ENCODE data around the gene GFOD1.

GFOD1 gene

GRCh38 chr6:13360671-13361540 lies 126.5 kb downstream of the GFOD1 start:
- no peak overlapping the region for H3K4me3 ChIP-seq (ENCODE audit: low read depth, low read length)

- no peak overlapping the region for H3K4me3 ChIP-seq (ENCODE audit: low read depth, low read length)
Measured at GRCh38 chr6:13359287-13359686, 128.1 kb downstream of the GFOD1 start.

DNA sequence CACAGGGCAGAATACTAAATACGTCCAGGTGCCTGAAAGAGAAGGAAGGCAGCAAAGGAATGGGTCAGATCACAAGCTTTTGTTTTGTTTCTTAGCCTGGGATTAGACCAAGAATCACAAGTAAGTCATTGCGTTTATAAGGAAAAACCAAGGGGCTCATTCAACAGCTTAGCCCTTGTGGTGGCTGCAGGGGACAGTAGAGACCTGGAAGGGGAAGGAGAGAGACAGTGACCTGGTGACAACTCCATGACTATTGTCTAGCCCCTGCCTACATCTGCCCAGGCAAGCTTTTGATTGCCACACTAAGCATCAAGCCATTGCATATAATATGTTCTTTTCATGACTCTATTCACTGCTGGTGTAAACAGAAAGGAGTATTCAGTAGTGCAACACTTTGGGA lies 128.9 kb downstream of the GFOD1 start:
- H3K4me3 ChIP-seq (ENCODE audit: low read depth, low read length) = no peak overlapping the region

GRCh38 chr6:13357551-13358075 lies 129.8 kb downstream of the GFOD1 start:
- H3K4me3 ChIP-seq (ENCODE audit: low read depth, low read length) = no peak overlapping the region

GRCh38 chr6:13355999-13356785 lies 131.2 kb downstream of the GFOD1 start:
- H3K4me3 ChIP-seq (ENCODE audit: low read depth, low read length) = no peak overlapping the region

GRCh38 chr6:13355043-13355945 lies 132.1 kb downstream of the GFOD1 start:
- no peak overlapping the region for H3K4me3 ChIP-seq (ENCODE audit: low read depth, low read length)

GRCh38 chr6:13354331-13355042 lies 132.9 kb downstream of the GFOD1 start:
- no peak overlapping the region for H3K4me3 ChIP-seq (ENCODE audit: low read depth, low read length)

DNA sequence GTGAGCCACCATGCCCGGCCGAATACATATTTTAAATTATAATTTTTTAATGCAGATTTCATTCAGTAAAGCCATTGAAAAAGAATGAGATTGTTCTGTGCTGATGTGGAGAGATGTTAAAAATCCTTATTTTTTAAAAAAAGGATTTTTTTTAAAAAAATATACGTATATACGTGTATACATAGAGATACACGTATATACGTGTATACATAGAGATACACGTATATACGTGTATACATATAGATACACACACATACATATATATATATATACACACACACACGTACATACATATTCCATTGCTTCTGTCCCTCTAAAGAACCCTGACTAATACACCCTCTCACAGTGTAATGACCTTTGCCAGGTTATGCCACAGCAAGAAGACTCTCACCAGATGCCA lies 135.2 kb downstream of the GFOD1 start:
- no peak overlapping the region for H3K4me3 ChIP-seq (ENCODE audit: low read depth, low read length)

GRCh38 chr6:13351271-13351670 lies 136.1 kb downstream of the GFOD1 start:
- no peak overlapping the region for H3K4me3 ChIP-seq (ENCODE audit: low read depth, low read length)

- H3K4me3 ChIP-seq (ENCODE audit: low read depth, low read length) = no peak overlapping the region
Measured at GRCh38 chr6:13349811-13350506, 137.4 kb downstream of the GFOD1 start.

- H3K4me3 ChIP-seq (ENCODE audit: low read depth, low read length) = no peak overlapping the region
Measured at GRCh38 chr6:13348334-13349113, 138.9 kb downstream of the GFOD1 start.

DNA sequence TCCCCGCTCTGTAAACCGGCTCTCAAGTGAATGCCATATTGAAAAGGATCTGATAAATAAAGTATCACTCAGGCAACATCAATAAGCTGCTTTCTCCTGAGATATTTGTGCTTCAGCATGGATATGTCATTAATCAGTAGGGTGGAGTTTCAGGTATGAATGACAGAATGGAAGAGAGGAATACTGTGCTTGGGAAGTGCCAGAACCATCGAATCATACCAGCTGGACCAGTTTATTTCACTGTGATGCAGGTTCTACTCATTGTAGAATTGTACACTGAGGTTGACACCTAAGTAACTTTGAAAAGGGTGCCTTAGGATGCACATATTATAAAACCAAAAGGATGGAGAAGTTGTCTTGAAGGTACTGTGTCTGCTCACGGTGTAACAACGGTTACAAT lies 141.2 kb downstream of the GFOD1 start:
- no peak overlapping the region for H3K4me3 ChIP-seq (ENCODE audit: low read depth, low read length)

GRCh38 chr6:13342414-13343019 lies 144.9 kb downstream of the GFOD1 start:
- no peak overlapping the region for H3K4me3 ChIP-seq (ENCODE audit: low read depth, low read length)

DNA sequence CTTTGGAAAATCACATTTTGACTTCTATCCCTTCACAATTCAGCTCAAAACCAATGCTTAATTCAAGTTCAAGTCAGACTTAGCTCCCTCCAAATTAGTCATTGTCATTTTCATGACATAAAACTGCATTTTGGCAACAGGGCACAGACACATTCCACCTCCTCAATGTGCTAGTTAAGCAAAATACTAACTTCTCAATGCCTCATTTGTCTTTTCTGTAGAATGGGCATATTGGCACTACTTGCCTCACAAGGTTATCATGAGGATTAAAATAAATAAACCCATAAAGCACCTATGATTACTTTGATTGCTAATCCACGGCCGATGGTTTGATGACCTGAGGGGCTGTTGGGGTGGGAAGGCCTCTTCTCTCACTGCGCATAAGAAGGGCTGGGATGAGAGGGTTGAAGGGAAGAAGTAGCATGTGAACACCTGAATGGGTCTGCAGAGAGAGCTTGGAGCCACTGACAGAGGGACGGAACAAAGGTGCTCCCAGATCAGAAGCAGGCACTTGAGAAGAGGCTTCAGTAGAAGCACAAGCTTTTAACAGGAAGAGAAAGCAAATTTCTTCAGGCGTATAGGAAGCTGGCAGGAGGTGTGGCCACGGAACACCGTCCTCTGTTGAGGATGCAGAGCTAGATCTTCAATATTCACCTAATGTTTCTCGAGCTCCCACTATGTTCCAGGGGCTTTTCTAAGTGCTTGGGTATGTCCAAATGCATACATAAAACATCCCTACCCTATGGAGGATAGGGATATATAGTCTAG lies 147.4 kb downstream of the GFOD1 start:
- H3K4me3 ChIP-seq (ENCODE audit: low read depth, low read length) = no peak overlapping the region

DNA sequence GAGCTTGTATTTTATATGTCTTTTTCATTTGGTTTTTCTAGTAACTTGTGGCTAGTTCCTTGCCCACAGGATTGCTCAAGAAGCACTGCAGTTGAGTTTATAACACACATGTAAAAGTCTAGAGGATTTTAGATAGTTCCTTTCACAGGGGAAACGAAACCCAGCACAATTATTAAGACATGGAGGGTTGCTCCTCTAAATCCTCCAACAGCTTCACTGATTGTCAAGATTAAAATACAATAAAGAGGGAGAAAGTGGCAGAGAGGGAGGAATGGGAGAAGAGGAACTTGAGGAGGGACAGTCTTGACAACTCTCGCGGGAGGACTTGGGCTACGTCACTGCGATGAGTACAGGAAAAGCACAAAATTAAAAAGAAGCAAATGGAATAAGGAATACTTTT lies 149.4 kb downstream of the GFOD1 start:
- H3K4me3 ChIP-seq (ENCODE audit: low read depth, low read length) = no peak overlapping the region

- no peak overlapping the region for H3K4me3 ChIP-seq (ENCODE audit: low read depth, low read length)
Measured at GRCh38 chr6:13336553-13336952, 150.8 kb downstream of the GFOD1 start.

- H3K4me3 ChIP-seq (ENCODE audit: low read depth, low read length) = no peak overlapping the region
Measured at GRCh38 chr6:13334953-13335352, 152.4 kb downstream of the GFOD1 start.

- H3K4me3 ChIP-seq (ENCODE audit: low read depth, low read length) = no peak overlapping the region
Measured at GRCh38 chr6:13332349-13332706, 155.1 kb downstream of the GFOD1 start.
